Endothelial cell of umbilical vein (primary cell): ENCODE measurements around the gene KASH5. TPM values are rescaled to one million over a fixed set of nuclear protein-coding genes. Genes with fewer than 3 reads are reported as not detected.

ENCODE experiments used
- BruUV-seq: library from RNA; stranded (reverse); fragments of 400-500 nt; replicated peaks from 2 replicates; lab custom pipeline; 2021; lab: Mats Ljungman, UMichigan
- CTCF ChIA-PET: fragments of 300-600, 350-600 bp; sonication (Branson Sonifier 250); formaldehyde crosslinking; loops from one replicate; lab custom pipeline; 2021; ENCODE audit warnings: antibody characterized with exemption, inconsistent platforms; lab: Charles Lee
- POLR2A ChIA-PET: fragments of 300-600, 350-600 bp; sonication (Branson Sonifier 250); formaldehyde crosslinking; loops from one replicate; lab custom pipeline; 2021; ENCODE audit warnings: antibody characterized with exemption, inconsistent platforms; lab: Charles Lee
- DNase-seq: peaks from one replicate; pipeline ENCODE4 v3.0.0-alpha.2; 2011; ENCODE audit warnings: low read depth, low spot score
- FAIRE-seq: peaks from 2 replicates; lab custom pipeline; 2011; peaks lifted over from hg19 to GRCh38; lab: Jason Lieb, UNC
- H2AFZ ChIP-seq: 2 replicates; pipeline ENCODE4 v1.6.0; 2012; ENCODE audit warnings: low read depth, low read length, control low read depth, inconsistent platforms
- H3K27ac ChIP-seq: 2 replicates; pipeline ENCODE4 v1.5.1; 2011; ENCODE audit warnings: low read depth, mild to moderate bottlenecking, control low read depth, low read length, moderate library complexity; ENCODE audit not compliant: insufficient read depth
- H3K27me3 ChIP-seq, 2 experiments: 2 replicates each; pipeline versions ENCODE4 v1.6.0 to v1.6.1; 2011; ENCODE audit warnings: low read length in 2 of 2, mixed read lengths in 1 of 2; ENCODE audit not compliant: control insufficient read depth in 2 of 2, insufficient read depth in 2 of 2
- H3K36me3 ChIP-seq, 2 experiments: 2 replicates in 1 of 2; 3 replicates in 1 of 2; pipeline ENCODE4 v1.5.1; 2011; ENCODE audit warnings: low read length in 2 of 2, mild to moderate bottlenecking in 1 of 2, moderate library complexity in 1 of 2; ENCODE audit not compliant: control insufficient read depth in 2 of 2, insufficient read depth in 2 of 2; ENCODE audit errors: extremely low read depth in 1 of 2
- H3K4me1 ChIP-seq: 3 replicates; pipeline ENCODE4 v1.5.1; 2011; ENCODE audit warnings: mild to moderate bottlenecking, low read length; ENCODE audit not compliant: control insufficient read depth, insufficient read depth; ENCODE audit errors: extremely low read depth
- H3K4me2 ChIP-seq: 2 replicates; pipeline ENCODE4 v1.6.1; 2011; ENCODE audit warnings: low read length, control low read depth, mixed read lengths; ENCODE audit not compliant: insufficient read depth
- H3K4me3 ChIP-seq, 3 experiments: fragments of 200-600 bp in 1 of 3; sonication (generic), shearing (Covaris generic) in 1 of 3; replicated peaks in 1 of 3; 2 replicates each; pipeline ENCODE4 v1.5.1; 2011 to 2016; ENCODE audit warnings: control low read depth in 3 of 3, low read length in 3 of 3, mild to moderate bottlenecking in 2 of 3, inconsistent platforms in 1 of 3, low read depth in 1 of 3, moderate library complexity in 1 of 3; ENCODE audit not compliant: insufficient read depth in 1 of 3
- H3K79me2 ChIP-seq: 2 replicates; pipeline ENCODE4 v1.6.0; 2012; ENCODE audit warnings: low read length, inconsistent platforms; ENCODE audit not compliant: control insufficient read depth, insufficient read depth
- H3K9ac ChIP-seq: replicated peaks from 2 replicates; pipeline ENCODE3; 2011; ENCODE audit warnings: low read length, control low read depth; ENCODE audit not compliant: insufficient read depth; ENCODE audit errors: extremely low read depth
- H3K9me1 ChIP-seq: replicated peaks from 3 replicates; pipeline ENCODE4 v1.6.0; 2011; ENCODE audit warnings: mild to moderate bottlenecking, low read length; ENCODE audit not compliant: control insufficient read depth, insufficient read depth; ENCODE audit errors: extremely low read depth
- H3K9me3 ChIP-seq: replicated peaks from 2 replicates; pipeline ENCODE4 v1.5.1; 2012; ENCODE audit warnings: low read length, inconsistent platforms; ENCODE audit not compliant: control insufficient read depth, insufficient read depth
- H4K20me1 ChIP-seq: replicated peaks from 2 replicates; pipeline ENCODE3; 2011; ENCODE audit warnings: mild to moderate bottlenecking, low read length; ENCODE audit not compliant: control insufficient read depth, insufficient read depth; ENCODE audit errors: extremely low read depth
- EZH2 ChIP-seq: IDR thresholded peaks from 2 replicates; pipeline ENCODE4 v1.6.1; 2012; ENCODE audit warnings: borderline replicate concordance, low read depth, mild to moderate bottlenecking, moderate library complexity, low read length, inconsistent platforms; ENCODE audit not compliant: severe bottlenecking
- FOS ChIP-seq: IDR thresholded peaks from 2 replicates; pipeline ENCODE4 v1.6.1; 2011; ENCODE audit warnings: mild to moderate bottlenecking, low read length, moderate library complexity, borderline replicate concordance; ENCODE audit not compliant: insufficient read depth
- GATA2 ChIP-seq: IDR thresholded peaks from 2 replicates; pipeline ENCODE4 v1.7.0; 2011; ENCODE audit warnings: low read depth, mild to moderate bottlenecking, moderate library complexity, mixed read lengths, low read length; ENCODE audit not compliant: insufficient read length, insufficient read depth
- JUN ChIP-seq: IDR thresholded peaks from 2 replicates; pipeline ENCODE4 v1.6.1; 2011; ENCODE audit warnings: borderline replicate concordance, low read depth; ENCODE audit not compliant: insufficient read length, insufficient read depth
- MYC ChIP-seq: IDR thresholded peaks from one replicate; pipeline ENCODE4 v1.6.1; 2011; ENCODE audit warnings: mild to moderate bottlenecking, low read depth, low read length
- POLR2A ChIP-seq: IDR thresholded peaks from 2 replicates; pipeline ENCODE4 v1.6.1; 2012; ENCODE audit warnings: low read depth, mild to moderate bottlenecking, control low read depth, low read length
- POLR2AphosphoS5 ChIP-seq: IDR thresholded peaks from 2 replicates; pipeline ENCODE4 v1.6.1; 2012; ENCODE audit warnings: low read depth, mild to moderate bottlenecking, control low read depth, low read length, moderate library complexity; ENCODE audit not compliant: insufficient read depth
- dilution Hi-C: fragments of 300-500 bp; cut with MboI; formaldehyde crosslinking; loops from one replicate; pipeline ENCODE4 v1.15.0; 2019; ENCODE audit warnings: low sequenced_read_pairs; ENCODE audit not compliant: extremely low pct_ligation_motif_present
- intact Hi-C: fragments of 100-400 bp; cut with micrococcal nuclease; formaldehyde crosslinking; loops from one replicate; pipeline ENCODE4 v1.10.0; 2022
- polyA plus RNA-seq, 4 experiments: library from polyadenylated mRNA; depleted of rRNA in 3 of 4; stranded (reverse) in 3 of 4; unstranded in 1 of 4; fragments of >200 nt; gene quantifications; 2 replicates each; pipeline versions ENCODE4 v1.2.1 to v1.2.3, GENCODE V29; 2011 to 2012; ENCODE audit warnings: missing spikeins in 1 of 4
- total RNA-seq: library from RNA; stranded (reverse); gene quantifications from 2 replicates; pipeline ENCODE4 v1.2.3, GENCODE V29; 2021
- TF ChIP-seq, protein P1 (sequence below), 2 donors: IDR thresholded peaks; 1 replicate in 1 of 2; 2 replicates in 1 of 2; pipeline ENCODE4 v1.5.1; 2011; ENCODE audit warnings: low read length in 2 of 2, mild to moderate bottlenecking in 2 of 2, moderate library complexity in 2 of 2, control low read depth in 1 of 2, inconsistent platforms in 1 of 2, low read depth in 1 of 2; ENCODE audit not compliant: insufficient read depth in 1 of 2; ENCODE audit errors: extremely low read depth in 1 of 2
- TF ChIP-seq, protein P2 (sequence below): IDR thresholded peaks from 2 replicates; pipeline ENCODE4 v1.6.1; 2011; ENCODE audit not compliant: insufficient read depth, insufficient read length

The KASH5 gene
- total and polyA plus RNA-seq, 2 donors (not counting 3 experiments of a cell fraction or from before 2014, with no cell fraction given): 0.03 TPM; not detected in 1

DNA sequence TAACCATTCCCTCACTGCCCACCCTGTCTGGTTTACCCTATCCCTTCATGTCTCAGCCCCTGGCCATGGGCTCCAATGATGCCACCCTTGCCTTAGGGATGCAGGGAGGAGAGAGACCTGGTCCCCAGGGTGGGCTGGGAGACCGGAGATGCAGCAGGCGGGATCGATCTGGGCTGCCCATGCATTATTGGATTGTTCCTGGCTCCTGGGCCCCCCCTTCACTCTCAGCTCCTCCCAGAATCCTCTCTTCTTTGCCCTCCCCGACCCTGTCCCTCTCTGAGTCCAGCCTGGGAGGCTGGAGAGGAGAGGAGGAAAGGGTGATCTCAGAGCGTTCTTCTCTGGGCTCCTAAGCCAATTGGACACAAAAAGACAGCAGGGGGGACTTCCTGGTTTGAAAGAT, 5.8 kb downstream of the KASH5 start:
- Histone ChIP-seq H3K4me1 (no peaks in the 10 kb centered on the region), H3K27me3 (peaks cover 0 to 2% of the 10 kb centered on the region in 2 experiments), H3K9me1 (no peaks in the 10 kb centered on the region), H3K4me2 (no peak overlapping the region), H3K9ac (no peak overlapping the region), H3K9me3 (no peaks in the 10 kb centered on the region), H3K79me2 (no peaks in the 10 kb centered on the region), H3K36me3 (no peaks in the 10 kb centered on the region), H3K4me3 (no peak overlapping the region), H2AFZ (no peak overlapping the region), H3K27ac (no peak overlapping the region), H4K20me1 (no peaks in the 10 kb centered on the region)
- DNase-seq (no peak), FAIRE-seq (no peak)
- BruUV-seq: no TSS peak
- ChIA-PET POLR2A (interaction anchor here (0.6 kb wide), 1 partner anchor 101 kb away, joined by 3 read pairs; no protein-coding TSS in a partner anchor), CTCF (interaction anchor here (0.9 kb wide), 1 partner anchor 82 kb away, joined by 3 read pairs; no protein-coding TSS in a partner anchor)
- TF ChIP-seq, protein P1, sequence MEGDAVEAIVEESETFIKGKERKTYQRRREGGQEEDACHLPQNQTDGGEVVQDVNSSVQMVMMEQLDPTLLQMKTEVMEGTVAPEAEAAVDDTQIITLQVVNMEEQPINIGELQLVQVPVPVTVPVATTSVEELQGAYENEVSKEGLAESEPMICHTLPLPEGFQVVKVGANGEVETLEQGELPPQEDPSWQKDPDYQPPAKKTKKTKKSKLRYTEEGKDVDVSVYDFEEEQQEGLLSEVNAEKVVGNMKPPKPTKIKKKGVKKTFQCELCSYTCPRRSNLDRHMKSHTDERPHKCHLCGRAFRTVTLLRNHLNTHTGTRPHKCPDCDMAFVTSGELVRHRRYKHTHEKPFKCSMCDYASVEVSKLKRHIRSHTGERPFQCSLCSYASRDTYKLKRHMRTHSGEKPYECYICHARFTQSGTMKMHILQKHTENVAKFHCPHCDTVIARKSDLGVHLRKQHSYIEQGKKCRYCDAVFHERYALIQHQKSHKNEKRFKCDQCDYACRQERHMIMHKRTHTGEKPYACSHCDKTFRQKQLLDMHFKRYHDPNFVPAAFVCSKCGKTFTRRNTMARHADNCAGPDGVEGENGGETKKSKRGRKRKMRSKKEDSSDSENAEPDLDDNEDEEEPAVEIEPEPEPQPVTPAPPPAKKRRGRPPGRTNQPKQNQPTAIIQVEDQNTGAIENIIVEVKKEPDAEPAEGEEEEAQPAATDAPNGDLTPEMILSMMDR (IDR thresholded peaks at IDR 0.05; ENCODE audit: extremely low read depth in 1 of 2, insufficient read depth in 1 of 2, low read depth in 1 of 2, low read length in 2 of 2): no peak
- TF ChIP-seq JUN: no peak
- no peak for TF ChIP-seq GATA2
- TF ChIP-seq EZH2: no peak
- TF ChIP-seq POLR2A: no peak
- TF ChIP-seq FOS: no peak
- TF ChIP-seq POLR2AphosphoS5: no peak
- TF ChIP-seq, protein P2, sequence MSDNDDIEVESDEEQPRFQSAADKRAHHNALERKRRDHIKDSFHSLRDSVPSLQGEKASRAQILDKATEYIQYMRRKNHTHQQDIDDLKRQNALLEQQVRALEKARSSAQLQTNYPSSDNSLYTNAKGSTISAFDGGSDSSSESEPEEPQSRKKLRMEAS: no peak
- no peak for TF ChIP-seq MYC
- intact Hi-C loops (loop anchor here (2.0 kb wide), 1 partner anchor 31 kb away; the partner anchor contains the start of genes DKKL1 and TEAD2), dilution Hi-C loops (no loop called here)
